HepG2 (cell line): ENCODE results near the gene CLHC1. TPM values are rescaled to one million over a fixed set of nuclear protein-coding genes. Genes with fewer than 3 reads are reported as not detected.

Experiments used
- DDIT3 ChIP-seq: sonication (generic); formaldehyde crosslinking; IDR thresholded peaks from 2 replicates; pipeline ENCODE4 v1.4.0; 2020; ENCODE audit warnings: mild to moderate bottlenecking, missing genetic modification reagents
- PLRG1 ChIP-seq: fragments of 450-650 bp; conservative IDR thresholded peaks from 2 replicates; pipeline ENCODE4 v1.6.1; 2016
- SIN3A ChIP-seq: IDR thresholded peaks from 2 replicates; pipeline ENCODE4 v1.6.1; 2011; ENCODE audit warnings: low read depth, mild to moderate bottlenecking, control low read depth, low read length, borderline replicate concordance
- SKIL ChIP-seq: sonication (generic); formaldehyde crosslinking; IDR thresholded peaks from 2 replicates; pipeline ENCODE4 v1.8.0; 2022; ENCODE audit warnings: missing genetic modification reagents, mild to moderate bottlenecking, moderate library complexity, borderline replicate concordance
- TAF15 ChIP-seq: fragments of 200-400 bp; formaldehyde crosslinking; IDR thresholded peaks from one replicate; pipeline ENCODE4 v1.6.1; 2018; ENCODE audit warnings: mild to moderate bottlenecking, low read depth, low read length; ENCODE audit not compliant: poor library complexity, severe bottlenecking
- TERF1 ChIP-seq: sonication (generic); formaldehyde crosslinking; IDR thresholded peaks from 2 replicates; pipeline ENCODE4 v1.8.0; 2022; ENCODE audit warnings: mild to moderate bottlenecking, missing genetic modification reagents, moderate library complexity
- ZNF407 ChIP-seq: sonication (generic); formaldehyde crosslinking; IDR thresholded peaks from one replicate; pipeline ENCODE4 v1.5.1; 2020; ENCODE audit warnings: mild to moderate bottlenecking, missing genetic modification reagents; ENCODE audit errors: not compliant biosample characterization
- ZNF446 ChIP-seq: sonication (generic); formaldehyde crosslinking; IDR thresholded peaks from 2 replicates; pipeline ENCODE4 v1.5.0; 2020; ENCODE audit warnings: mild to moderate bottlenecking, missing genetic modification reagents
- ZNF530 ChIP-seq: sonication (generic); formaldehyde crosslinking; IDR thresholded peaks from 2 replicates; pipeline ENCODE4 v1.5.0; 2020; ENCODE audit warnings: low read depth, mild to moderate bottlenecking, missing genetic modification reagents
- polyA plus RNA-seq, 8 experiments: library from polyadenylated mRNA; depleted of rRNA in 3 of 8; stranded (reverse) in 7 of 8; unstranded in 1 of 8; fragments of >200 nt; fragmentation: Illumina TruSeq in 4 of 8; extraction: Trizol in 4 of 8; gene quantifications; 2 replicates each; pipeline versions ENCODE4 v1.2.1 to v1.2.3, GENCODE V29; 2011 to 2016; ENCODE audit warnings: low read depth in 4 of 8, missing spikeins in 1 of 8, mixed read lengths in 1 of 8; ENCODE audit not compliant: insufficient read depth in 1 of 8
- total RNA-seq, 5 experiments: library from RNA; depleted of rRNA; stranded (reverse); fragments of >200 nt; fragmentation: Illumina TruSeq; extraction: Trizol; gene quantifications; 2 replicates each; pipeline ENCODE4 v1.2.3, GENCODE V29; 2016; ENCODE audit warnings: low read depth in 1 of 5

The CLHC1 gene
- total and polyA plus RNA-seq, 2 of the 13 experiments (the other 11 are each of a cell fraction or from before 2014, with no cell fraction given): 9.8 to 12.6 TPM

GRCh38 chr2:55268907-55269644 is 37.0 kb upstream of the CLHC1 start, which contains the start of gene MTIF2 (continued):
- TF ChIP-seq TERF1 (CRISPR knock-in tag) (no peak), SKIL (peak; percentile 92), ZNF446 (peak; percentile 21; the same call in 1 of the 2 replicates), ZNF407 (CRISPR knock-in tag) (peak; percentile 97), SIN3A (peak; percentile 99), ZNF530 (CRISPR knock-in tag) (no peak), DDIT3 (no peak; the same call in 1 of the 2 replicates), TAF15 (peak; percentile 94), PLRG1 (no peak)
